OCI-M2 (cell line): ENCODE results near the gene KDELR3.

Experiments
- DNase-seq: peaks from one replicate; lab custom pipeline; 2025; ENCODE audit not compliant: unreplicated experiment; lab: John Stamatoyannopoulos, UW

KDELR3 gene

GRCh38 chr22:38513063-38513462 lies 45.2 kb downstream of the KDELR3 start:
- no peak for DNase-seq

- DNase-seq = no peak
Measured at GRCh38 chr22:38518620-38519019, 50.7 kb downstream of the KDELR3 start.

DNA sequence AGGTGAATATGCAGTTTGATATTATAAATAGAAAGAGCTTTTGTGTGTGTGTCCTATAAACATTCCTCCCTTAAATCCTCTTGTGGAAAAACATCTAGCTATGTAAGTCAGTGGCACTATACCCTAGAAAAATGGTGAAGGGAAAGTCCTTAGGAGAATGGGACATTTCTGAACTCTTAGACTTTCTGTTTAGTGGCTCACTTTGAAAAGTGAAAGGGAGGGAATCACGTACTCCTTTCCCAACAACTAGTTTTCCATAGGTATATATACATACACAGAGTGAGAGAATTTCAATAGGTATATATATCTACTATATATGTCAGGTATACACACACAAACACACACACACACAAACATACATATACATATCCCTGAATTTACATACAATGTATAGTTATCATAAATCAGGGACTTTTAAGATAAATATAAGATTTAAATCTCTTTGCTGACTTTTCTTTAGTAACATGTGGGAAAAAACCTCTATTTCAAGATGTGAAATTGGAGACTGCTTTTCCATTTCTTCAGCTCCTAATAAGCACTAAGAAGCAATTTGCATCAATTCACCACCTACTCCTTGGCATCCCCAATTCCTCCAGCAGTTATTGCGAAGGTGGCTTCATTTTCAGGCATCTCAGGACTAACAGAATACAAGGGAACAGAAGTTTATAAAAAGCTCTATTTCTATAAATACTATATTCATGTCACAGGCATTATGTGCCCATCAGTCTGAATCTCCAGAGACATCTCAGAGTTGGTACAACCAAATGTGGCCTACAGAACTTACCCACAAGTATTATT lies 51.8 kb downstream of the KDELR3 start:
- DNase-seq = no peak

DNA sequence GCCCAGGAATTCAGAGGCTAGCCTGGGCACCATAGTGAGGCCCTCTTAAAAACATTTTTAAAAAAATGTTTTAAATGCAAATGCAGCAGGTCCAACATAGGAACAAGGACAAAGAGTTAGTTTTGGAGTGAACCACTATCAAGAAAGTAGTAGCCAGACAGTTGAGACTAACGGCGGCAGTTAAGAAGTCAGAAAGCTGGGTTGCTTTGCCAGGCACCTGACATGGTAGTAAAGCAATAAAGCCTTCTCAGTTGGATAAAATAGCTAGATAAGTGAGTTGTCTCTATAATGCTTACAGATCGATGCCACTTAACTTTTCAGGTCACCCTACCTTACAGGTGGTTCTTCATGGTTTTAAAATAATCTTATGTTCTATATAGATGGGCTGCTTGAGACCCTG lies 55.1 kb downstream of the KDELR3 start:
- DNase-seq = no peak

- no peak for DNase-seq
Measured at GRCh38 chr22:38523479-38523878, 55.6 kb downstream of the KDELR3 start.

GRCh38 chr22:38524429-38524828 lies 56.5 kb downstream of the KDELR3 start:
- DNase-seq = no peak

GRCh38 chr22:38531251-38531938 lies 63.5 kb downstream of the KDELR3 start:
- DNase-seq = no peak
